B cell (primary cell): ENCODE measurements around the gene RHOH. TPM values are rescaled to one million over a fixed set of nuclear protein-coding genes. Genes with fewer than 3 reads are reported as not detected.

Experiments used
- ATAC-seq: fragments of 200-7000 bp; cut with Tn5 transposase; one replicate; pipeline ENCODE4 v1.10.0; 2021; ENCODE audit warnings: low read depth, mild to moderate bottlenecking, moderate number of reproducible peaks, moderate library complexity
- CTCF ChIA-PET: fragments of 350-600 bp; sonication (Branson Sonifier 250); formaldehyde crosslinking; loops from one replicate; lab custom pipeline; 2021; ENCODE audit warnings: antibody characterized with exemption, inconsistent platforms; lab: Charles Lee
- POLR2A ChIA-PET: fragments of 350-600 bp; sonication (Branson Sonifier 250); formaldehyde crosslinking; loops from one replicate; lab custom pipeline; 2021; ENCODE audit warnings: antibody characterized with exemption; lab: Charles Lee
- DNase-seq: peaks from one replicate; pipeline ENCODE4 v3.0.0; 2013
- H2AFZ ChIP-seq: 2 replicates; pipeline ENCODE4 v1.6.1; 2012; ENCODE audit warnings: mild to moderate bottlenecking, low read depth, low read length; ENCODE audit not compliant: insufficient read depth, poor library complexity, severe bottlenecking
- H3K27ac ChIP-seq, 2 donors: 1 replicate in 1 of 2; 2 replicates in 1 of 2; pipeline ENCODE4 v1.5.1; 2012 to 2013; ENCODE audit warnings: low read length in 2 of 2, mild to moderate bottlenecking in 2 of 2, moderate library complexity in 1 of 2
- H3K27me3 ChIP-seq, 4 experiments: fragments of 200-600 bp in 1 of 4; sonication (generic) in 1 of 4; replicated peaks in 1 of 4; 1 replicate in 2 of 4; 2 replicates in 2 of 4; pipeline versions ENCODE4 v1.6.1 to v1.7.0; 2013 to 2016; ENCODE audit warnings: low read length in 3 of 4, mild to moderate bottlenecking in 2 of 4, mixed read lengths in 1 of 4, moderate library complexity in 1 of 4; ENCODE audit not compliant: insufficient read depth in 4 of 4, control insufficient read depth in 3 of 4; ENCODE audit errors: control extremely low read depth in 1 of 4
- H3K36me3 ChIP-seq, 2 experiments: replicated peaks in 1 of 2; 1 replicate in 1 of 2; 2 replicates in 1 of 2; pipeline versions ENCODE4 v1.6.1 to v1.7.1; 2013; ENCODE audit warnings: low read length in 1 of 2; ENCODE audit not compliant: insufficient read depth in 2 of 2, control insufficient read depth in 1 of 2; ENCODE audit errors: control extremely low read depth in 1 of 2, extremely low read depth in 1 of 2
- H3K4me1 ChIP-seq, 2 donors: fragments of 200-600 bp in 1 of 2; sonication (generic) in 1 of 2; 1 replicate in 1 of 2; 2 replicates in 1 of 2; pipeline versions ENCODE4 v1.5.1 to v1.6.1; 2013 to 2017; ENCODE audit warnings: low read length in 2 of 2; ENCODE audit not compliant: control insufficient read depth in 2 of 2, insufficient read depth in 2 of 2
- H3K4me2 ChIP-seq: replicated peaks from 2 replicates; pipeline ENCODE3; 2012; ENCODE audit warnings: mild to moderate bottlenecking, low read depth, low read length; ENCODE audit not compliant: poor library complexity, severe bottlenecking
- H3K4me3 ChIP-seq, 5 experiments: fragments of 200-600 bp in 1 of 5; sonication (generic) in 1 of 5; 1 replicate in 3 of 5; 2 replicates in 2 of 5; pipeline versions ENCODE4 v1.5.1 to v1.7.0; 2011 to 2016; ENCODE audit warnings: low read length in 4 of 5, mild to moderate bottlenecking in 4 of 5, low read depth in 2 of 5, control low read depth in 1 of 5, moderate library complexity in 1 of 5; ENCODE audit not compliant: insufficient read depth in 1 of 5; ENCODE audit errors: control extremely low read depth in 1 of 5, extremely low read depth in 1 of 5
- H3K79me2 ChIP-seq: fragments of 200-600 bp; sonication (generic); one replicate; pipeline ENCODE4 v1.6.0; 2016; ENCODE audit warnings: low read length; ENCODE audit not compliant: control insufficient read depth, insufficient read depth
- H3K9ac ChIP-seq: fragments of 200-600 bp; sonication (generic); 2 replicates; pipeline ENCODE4 v1.6.1; 2017; ENCODE audit warnings: mild to moderate bottlenecking, low read length, moderate library complexity
- H3K9me3 ChIP-seq, 3 donors: one replicate each; pipeline versions ENCODE4 v1.6.1 to v1.7.1; 2013; ENCODE audit warnings: low read length in 2 of 3; ENCODE audit not compliant: control insufficient read depth in 2 of 3, insufficient read depth in 1 of 3; ENCODE audit errors: control extremely low read depth in 1 of 3
- H4K20me1 ChIP-seq: 2 replicates; pipeline ENCODE4 v1.6.0; 2012; ENCODE audit warnings: mild to moderate bottlenecking, low read length; ENCODE audit not compliant: insufficient read depth, control insufficient read depth, poor library complexity, severe bottlenecking
- H3K27ac Mint-ChIP-seq: one replicate; pipeline ENCODE4 v1.8.0; 2021; ENCODE audit warnings: mixed read lengths
- H3K27me3 Mint-ChIP-seq: one replicate; pipeline ENCODE4 v1.8.0; 2021; ENCODE audit warnings: mixed read lengths
- H3K4me1 Mint-ChIP-seq: one replicate; pipeline ENCODE4 v1.8.0; 2021; ENCODE audit warnings: mixed read lengths
- H3K4me3 Mint-ChIP-seq: one replicate; pipeline ENCODE4 v1.8.0; 2021; ENCODE audit warnings: mixed read lengths
- H3K9me3 Mint-ChIP-seq: one replicate; pipeline ENCODE4 v1.8.0; 2022; ENCODE audit warnings: mixed read lengths; ENCODE audit not compliant: insufficient read depth
- EZH2 ChIP-seq: IDR thresholded peaks from 2 replicates; pipeline ENCODE4 v1.6.1; 2012; ENCODE audit warnings: borderline replicate concordance, low read depth, mild to moderate bottlenecking, moderate library complexity, low read length; ENCODE audit not compliant: insufficient read depth, poor library complexity, severe bottlenecking
- WGBS: methylation state at CpG from one replicate; pipeline ENCODE4 v1.1.5; 2013; ENCODE audit warnings: missing lambda C conversion rate; ENCODE audit not compliant: insufficient coverage; 5-methylcytosine and 5-hydroxymethylcytosine counted together
- intact Hi-C: fragments of 100-400 bp; cut with micrococcal nuclease; formaldehyde crosslinking; loops from one replicate; pipeline ENCODE4 v1.10.0; 2022
- polyA plus RNA-seq: library from polyadenylated mRNA; depleted of rRNA; stranded (reverse); fragments of >200 nt; gene quantifications from 2 replicates; pipeline ENCODE4 v1.2.3, GENCODE V29; 2012
- total RNA-seq, 2 donors: library from RNA; stranded (reverse); fragments of 120-200 nt in 1 of 2; gene quantifications; 1 replicate in 1 of 2; 2 replicates in 1 of 2; pipeline versions ENCODE4 v1.2.3 to v1.2.4, GENCODE V29; 2013 to 2022
- TF ChIP-seq, protein P1 (sequence below): fragments of 200-600 bp; IDR thresholded peaks from one replicate; pipeline ENCODE4 v1.8.0; 2022; ENCODE audit warnings: antibody characterized with exemption, mild to moderate bottlenecking

The RHOH gene
- total and polyA plus RNA-seq, 2 donors (not counting 1 experiment from before 2014, with no cell fraction given) = 118 to 209 TPM

DNA sequence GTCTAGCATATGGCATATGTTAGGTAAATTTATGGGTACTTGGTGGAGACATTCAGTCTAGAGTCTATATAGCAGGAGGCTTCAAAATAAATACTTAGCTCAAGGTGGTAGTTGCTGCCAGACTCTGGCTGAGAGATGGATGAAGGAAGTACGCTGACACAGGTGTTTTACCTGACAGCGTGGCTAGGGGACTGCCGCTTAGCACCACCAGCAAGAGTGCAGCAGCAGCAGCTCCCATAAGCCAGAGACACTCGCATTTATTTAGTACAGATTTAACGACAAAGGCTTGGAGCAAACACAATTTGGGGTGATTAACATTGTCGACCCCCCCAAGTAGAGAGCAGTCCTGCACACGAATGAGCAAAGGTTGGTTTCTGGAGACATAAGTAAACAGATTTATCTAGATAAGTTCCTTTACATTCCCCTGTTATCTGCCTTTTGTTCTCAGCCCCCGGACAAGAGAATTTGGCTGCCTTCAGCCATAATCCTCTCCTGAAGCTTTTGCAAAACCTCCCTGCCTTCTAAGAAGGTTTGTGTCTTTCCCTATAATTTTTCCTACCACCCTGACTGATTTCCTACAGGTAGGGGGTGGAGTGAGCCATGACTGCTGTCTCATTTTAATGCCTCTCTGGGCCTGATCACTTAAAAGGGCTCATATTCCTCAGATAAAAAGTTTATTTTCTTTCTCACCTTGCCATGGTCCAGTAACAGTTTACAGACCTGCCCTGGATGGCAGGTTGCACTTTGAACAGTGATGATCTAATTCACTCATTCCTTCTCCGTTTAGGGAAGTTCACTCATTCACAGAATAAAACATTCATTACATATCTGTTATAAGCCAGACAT lies 64.6 kb downstream of the RHOH start:
- Mint-ChIP-seq H3K27me3 (no peaks in the 10 kb centered on the region), H3K27ac (no peak overlapping the region), H3K4me1 (peaks cover 50% of the 10 kb centered on the region), H3K9me3 (no peaks in the 10 kb centered on the region), H3K4me3 (no peak overlapping the region)
- Histone ChIP-seq H3K9ac (no peak overlapping the region), H3K9me3 (peaks cover 0 to 5% (median 0%) of the 10 kb centered on the region in 3 donors), H4K20me1 (no peaks in the 10 kb centered on the region), H3K79me2 (peaks cover 16% of the 10 kb centered on the region), H3K27me3 (no peaks in the 10 kb centered on the region), H2AFZ (no peak overlapping the region), H3K27ac (no peak overlapping the region), H3K36me3 (no peaks in the 10 kb centered on the region), H3K4me2 (no peak overlapping the region), H3K4me3 (no peak overlapping the region), H3K4me1 (peaks cover 24 to 26% of the 10 kb centered on the region in 2 donors)
- POLR2A ChIA-PET = interaction anchor here (0.5 kb wide), 1 partner anchor 12 kb away, joined by 9 read pairs; no protein-coding TSS in a partner anchor
- no peak for ATAC-seq
- CTCF ChIA-PET = interaction anchor here (2.0 kb wide), 1 partner anchor 48 kb away, joined by 4 read pairs; no protein-coding TSS in a partner anchor
- TF ChIP-seq, protein P1, sequence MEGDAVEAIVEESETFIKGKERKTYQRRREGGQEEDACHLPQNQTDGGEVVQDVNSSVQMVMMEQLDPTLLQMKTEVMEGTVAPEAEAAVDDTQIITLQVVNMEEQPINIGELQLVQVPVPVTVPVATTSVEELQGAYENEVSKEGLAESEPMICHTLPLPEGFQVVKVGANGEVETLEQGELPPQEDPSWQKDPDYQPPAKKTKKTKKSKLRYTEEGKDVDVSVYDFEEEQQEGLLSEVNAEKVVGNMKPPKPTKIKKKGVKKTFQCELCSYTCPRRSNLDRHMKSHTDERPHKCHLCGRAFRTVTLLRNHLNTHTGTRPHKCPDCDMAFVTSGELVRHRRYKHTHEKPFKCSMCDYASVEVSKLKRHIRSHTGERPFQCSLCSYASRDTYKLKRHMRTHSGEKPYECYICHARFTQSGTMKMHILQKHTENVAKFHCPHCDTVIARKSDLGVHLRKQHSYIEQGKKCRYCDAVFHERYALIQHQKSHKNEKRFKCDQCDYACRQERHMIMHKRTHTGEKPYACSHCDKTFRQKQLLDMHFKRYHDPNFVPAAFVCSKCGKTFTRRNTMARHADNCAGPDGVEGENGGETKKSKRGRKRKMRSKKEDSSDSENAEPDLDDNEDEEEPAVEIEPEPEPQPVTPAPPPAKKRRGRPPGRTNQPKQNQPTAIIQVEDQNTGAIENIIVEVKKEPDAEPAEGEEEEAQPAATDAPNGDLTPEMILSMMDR = no peak
- intact Hi-C loops = no loop called here
- WGBS = 100% methylated on average over 4 of the region's 9 CpGs
- DNase-seq = no peak

DNA sequence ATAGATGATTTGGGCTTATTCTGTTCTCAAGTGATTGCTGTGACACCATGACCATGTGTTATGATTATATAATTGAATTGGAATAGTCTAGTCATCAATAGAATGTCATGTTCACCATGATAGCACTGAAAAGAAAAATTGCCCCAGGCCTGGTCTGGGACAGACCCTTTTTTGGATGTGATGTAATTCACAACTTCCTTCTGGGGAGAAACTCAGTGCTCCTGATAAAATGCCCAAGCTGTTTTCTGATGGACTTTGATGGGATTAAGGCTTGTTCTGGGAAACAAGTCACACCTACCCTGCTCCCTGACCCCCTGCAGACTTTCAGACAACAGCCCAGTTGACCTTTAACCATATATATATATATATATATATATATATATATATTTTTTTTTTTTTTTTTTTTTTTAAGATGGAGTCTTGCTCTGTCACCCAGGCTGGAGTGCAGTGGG lies 65.3 kb downstream of the RHOH start:
- CTCF ChIA-PET = interaction anchor here (0.7 kb wide), 1 partner anchor 108 kb away, joined by 3 read pairs; no protein-coding TSS in a partner anchor
- no peaks in the 10 kb centered on the region for H3K27me3 Mint-ChIP-seq
- H4K20me1 ChIP-seq = no peaks in the 10 kb centered on the region
- H3K27ac Mint-ChIP-seq = no peak overlapping the region
- ATAC-seq = no peak
- intact Hi-C loops = no loop called here
- no peak overlapping the region for H3K4me3 Mint-ChIP-seq
- H3K9me3 Mint-ChIP-seq = no peaks in the 10 kb centered on the region
- H3K36me3 ChIP-seq = no peaks in the 10 kb centered on the region
- TF ChIP-seq, protein P1 = no peak
- TF ChIP-seq EZH2 = no peak
- POLR2A ChIA-PET = interaction anchor here (0.7 kb wide), 2 partner anchors 59 to 102 kb away, joined by 3 to 4 read pairs; no protein-coding TSS in a partner anchor
- H2AFZ ChIP-seq = no peak overlapping the region
- no peak for DNase-seq
- H3K9me3 ChIP-seq = peaks cover 0 to 5% (median 0%) of the 10 kb centered on the region in 3 donors
- no peak overlapping the region for H3K4me2 ChIP-seq
- peaks cover 45% of the 10 kb centered on the region for H3K4me1 Mint-ChIP-seq
- no peak overlapping the region for H3K9ac ChIP-seq
- peaks cover 16% of the 10 kb centered on the region for H3K79me2 ChIP-seq
- peaks cover 20 to 23% of the 10 kb centered on the region in 2 donors for H3K4me1 ChIP-seq
- H3K4me3 ChIP-seq = no peak overlapping the region
- no peaks in the 10 kb centered on the region for H3K27me3 ChIP-seq
- H3K27ac ChIP-seq = no peak overlapping the region
